ENCODE results near the gene WBP2.

The WBP2 gene

DNA sequence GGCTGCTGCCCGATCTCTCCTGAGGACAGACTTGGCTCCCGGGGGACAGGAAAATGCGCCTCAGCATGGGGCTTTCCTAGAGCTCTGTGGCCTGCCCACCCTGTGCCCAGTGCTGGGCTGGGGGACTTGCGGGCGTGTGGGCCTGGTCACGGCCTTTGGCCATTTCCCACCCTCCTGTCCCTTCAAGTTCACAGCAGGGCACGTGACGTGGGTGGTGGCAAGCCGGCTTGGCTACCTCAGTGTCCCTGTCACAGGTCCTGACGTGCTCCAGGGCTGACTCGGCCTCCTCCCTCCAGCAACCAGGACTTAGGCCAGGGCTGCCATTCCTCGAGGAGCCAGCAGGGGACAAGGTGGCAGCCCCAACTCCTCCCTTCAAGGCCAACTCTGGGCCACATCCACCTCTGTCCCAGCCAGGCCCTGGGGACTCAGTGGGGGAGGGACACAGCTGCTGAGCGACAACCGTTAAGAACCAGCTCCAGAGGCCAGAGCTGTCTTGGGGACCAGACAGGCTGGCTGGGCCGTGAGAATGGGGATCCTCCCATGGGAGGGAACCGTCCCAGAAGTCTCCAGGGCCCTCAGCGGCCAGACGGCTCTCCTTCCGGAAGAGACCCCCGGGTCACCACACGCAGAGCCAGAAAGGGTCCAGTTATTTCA is 9.9 kb downstream of the WBP2 start:
- peak; percentile 91 for DNase-seq (ENCODE audit: low spot score)

DNA sequence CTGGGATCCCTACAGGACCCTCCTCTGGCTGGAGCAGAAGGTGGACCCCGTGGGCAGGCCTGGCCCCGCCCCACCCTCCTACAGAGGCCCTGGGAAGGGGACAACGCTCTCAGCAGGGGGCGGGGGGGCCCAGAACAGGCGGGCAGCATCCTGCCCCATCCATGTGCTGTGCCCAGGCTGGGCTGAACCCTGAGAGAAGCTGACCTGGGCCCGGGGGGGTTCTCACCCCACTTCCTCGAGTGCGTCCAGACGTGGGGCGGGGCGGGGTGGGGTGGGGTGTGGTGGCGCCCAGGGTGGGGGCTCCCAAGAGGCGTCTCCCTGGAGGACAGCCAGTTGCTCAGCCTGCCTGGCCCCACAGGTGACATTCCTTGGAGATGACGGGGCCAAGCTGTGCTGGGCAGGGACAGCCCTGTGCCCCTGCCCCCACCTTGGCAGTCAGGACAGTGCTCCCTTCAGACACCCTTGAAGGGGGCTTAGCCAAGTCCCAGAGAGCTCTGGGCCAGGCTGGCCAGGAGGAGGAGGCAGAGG is 10.5 kb downstream of the WBP2 start:
- DNase-seq (ENCODE audit: low spot score), result peak; percentile 74

DNA sequence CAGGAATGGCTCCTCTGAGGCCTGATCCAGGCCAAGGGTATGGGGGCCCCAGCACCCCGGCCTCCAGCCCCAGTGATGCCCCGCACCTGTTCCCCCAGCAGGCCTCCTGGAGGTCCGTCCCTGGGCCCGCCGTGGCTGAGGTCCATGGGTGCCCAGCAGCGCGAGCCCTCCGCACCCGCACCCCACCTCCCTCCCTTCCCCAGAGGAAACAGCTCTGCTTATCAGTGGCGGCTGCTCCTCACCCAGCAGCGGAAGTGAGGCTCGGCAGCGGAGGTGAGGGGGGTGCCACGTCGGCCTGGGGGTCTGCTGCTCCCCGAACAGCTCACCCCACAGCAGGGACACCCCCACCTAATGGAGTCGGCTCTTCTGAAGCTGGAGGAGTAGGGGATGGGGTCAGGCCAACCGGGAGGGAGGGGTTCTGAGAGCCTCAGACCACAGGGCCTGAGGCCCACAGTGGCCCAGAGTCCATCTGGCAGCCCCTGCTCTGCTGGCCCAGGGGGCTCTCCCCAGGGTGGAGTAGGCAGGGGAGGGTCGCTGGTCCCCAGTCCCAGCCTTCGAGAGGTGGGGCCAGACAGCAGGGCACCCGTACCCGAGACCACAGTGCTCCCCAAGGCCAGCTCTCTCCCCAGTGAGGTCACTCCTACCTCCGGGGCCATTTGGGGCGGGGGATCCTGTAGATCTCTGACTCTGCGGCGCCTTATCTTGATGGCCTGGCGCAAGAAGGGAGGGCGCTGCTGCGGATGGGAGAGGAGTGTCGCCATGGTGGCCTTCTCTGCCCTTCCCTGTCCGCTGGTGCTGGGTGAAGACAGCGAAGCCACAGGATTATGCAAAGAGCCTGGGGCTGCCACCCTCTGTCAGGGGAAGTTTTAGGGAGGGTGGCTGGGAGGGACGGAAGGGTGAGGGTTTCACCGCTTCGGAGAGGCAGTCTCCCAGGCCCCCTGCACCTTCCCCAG is 11.3 kb downstream of the WBP2 start, which contains the start of gene UNC13D:
UNC13D (minus strand) TSS at position 828 of the 953 bp plus-strand sequence; CDS start at position 761, 67 bp downstream.
- DNase-seq (ENCODE audit: low spot score), result peak; percentile 6

DNA sequence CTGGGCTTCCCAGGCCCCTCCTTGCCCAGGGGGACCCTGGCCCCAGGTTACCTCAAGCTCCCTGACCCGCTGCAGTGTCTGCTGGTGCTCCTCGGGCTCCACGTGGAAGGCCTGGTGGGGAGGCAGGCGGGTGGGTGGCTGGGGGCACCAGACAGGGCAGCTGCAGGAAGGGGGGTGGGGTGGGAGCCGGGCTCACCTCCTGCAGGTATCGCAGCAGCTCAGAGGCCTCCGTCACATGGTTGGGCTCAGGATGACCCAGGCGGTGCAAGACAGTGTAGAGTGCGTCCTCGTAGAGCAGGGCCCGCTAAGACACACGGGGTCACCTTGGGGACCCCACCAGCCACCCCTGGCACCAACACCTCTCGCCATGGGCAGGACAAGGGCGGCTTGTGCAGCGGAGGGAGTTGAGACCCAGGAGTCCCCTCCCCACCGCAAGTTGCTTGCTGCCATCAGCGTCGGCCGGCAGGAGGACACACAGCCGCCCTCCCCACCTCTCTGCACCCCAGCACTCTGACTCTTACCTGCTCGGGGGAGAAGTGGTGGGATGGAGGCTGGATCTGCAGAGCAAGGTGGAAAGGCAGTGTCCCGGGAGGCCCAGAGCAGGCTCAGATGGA is 12.1 kb downstream of the WBP2 start:
- no peak for DNase-seq (ENCODE audit: low spot score)

DNA sequence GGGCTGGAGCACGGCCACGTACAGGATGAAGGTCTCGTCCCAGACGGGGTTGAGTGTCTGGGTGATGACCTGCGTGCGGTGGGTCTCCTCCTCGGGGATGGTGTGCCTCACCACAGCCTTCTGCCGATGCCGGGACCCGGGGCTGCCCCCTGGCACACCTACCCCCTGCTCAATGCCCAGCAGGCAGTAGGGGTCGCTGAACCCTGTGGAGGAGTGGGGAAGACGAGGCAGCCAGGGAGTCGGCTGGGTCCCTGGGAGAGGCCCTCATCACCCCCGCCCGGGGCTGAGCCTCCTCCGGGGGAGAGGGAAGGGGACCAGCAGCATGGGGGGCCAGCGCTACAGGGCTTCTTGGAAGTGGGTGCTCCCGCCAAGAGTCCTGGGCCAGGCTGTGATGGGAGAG is 12.7 kb downstream of the WBP2 start:
- no peak for DNase-seq (ENCODE audit: low spot score)

DNA sequence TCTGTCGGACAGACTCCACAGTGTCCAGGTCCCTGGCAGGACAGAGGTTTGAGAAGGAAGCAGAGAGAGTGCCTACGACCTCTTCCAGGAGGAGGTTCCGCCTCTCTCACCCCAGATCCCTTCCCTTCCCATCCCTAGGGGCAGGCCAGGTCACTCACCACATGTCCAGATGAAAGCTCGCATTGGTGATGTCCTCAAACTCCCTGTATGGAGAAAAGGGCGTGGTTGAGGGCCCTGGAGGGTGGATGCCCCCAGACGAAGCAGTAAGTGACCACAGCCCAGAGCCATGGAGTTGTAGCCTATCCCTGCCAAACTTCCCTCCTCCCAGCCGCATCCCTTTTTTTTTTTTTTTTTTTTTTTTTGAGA is 14.4 kb downstream of the WBP2 start:
- DNase-seq (ENCODE audit: low spot score), result no peak

DNA sequence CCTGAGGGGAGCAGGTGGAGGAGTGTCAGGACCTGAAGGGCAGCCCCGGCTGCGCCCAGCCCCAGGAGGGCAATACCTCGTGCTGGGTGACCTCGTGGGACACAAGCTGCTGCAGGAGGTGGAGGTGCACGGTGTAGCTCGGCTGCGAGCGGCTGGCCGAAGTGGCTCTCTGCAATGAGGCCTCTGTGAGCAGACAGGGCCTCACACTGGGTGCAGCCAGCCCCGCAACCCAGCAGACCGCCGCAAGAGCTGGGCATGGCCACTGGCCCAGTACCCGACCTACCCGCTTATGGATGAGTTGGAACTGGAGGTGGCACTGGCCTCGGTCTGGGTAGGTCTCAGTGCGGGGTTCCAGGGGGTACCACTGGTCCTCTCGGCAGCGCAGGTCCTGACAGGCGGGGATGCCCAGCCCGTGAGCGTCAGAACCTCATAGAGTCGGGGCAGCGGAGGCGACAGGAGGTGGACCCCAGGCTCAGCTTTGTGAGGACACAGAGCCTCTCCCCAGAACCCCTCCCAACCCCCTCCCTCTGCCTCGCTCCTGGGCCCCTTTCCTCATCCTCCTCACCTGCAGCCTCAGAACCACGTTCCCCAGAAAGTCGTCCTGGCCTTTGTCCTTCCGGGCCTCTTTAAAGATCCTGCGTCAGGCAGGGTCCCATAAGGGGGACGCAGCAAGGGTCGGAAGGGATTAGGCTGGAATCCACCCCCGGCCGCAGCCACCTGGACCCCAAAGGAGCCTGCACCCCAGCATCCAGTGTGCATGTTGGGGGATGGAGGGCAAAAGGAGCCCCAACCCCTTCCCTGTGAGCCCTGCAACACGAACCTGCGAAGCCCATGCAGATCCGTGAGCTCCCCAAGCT is 15.0 kb downstream of the WBP2 start:
- no peak for DNase-seq (ENCODE audit: low spot score)

DNA sequence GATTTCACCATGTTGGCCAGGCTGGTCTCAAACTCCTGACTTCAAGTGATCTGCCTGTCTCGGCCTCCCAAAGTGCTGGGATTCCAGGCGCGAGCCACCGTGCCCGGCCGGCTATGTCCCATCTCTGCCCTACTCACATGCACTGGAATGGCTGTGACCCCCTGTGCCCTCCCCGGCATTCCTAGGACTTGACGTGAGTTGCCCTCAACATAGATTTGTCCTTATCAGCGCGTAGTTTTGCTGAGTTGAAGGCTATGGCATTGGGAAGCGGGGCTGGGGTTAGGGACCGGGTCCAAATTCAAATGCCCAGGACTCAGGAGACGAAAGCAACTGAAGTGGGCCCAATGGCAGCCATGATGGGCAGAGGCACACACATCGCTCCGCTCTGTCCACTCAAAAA is 16.7 kb downstream of the WBP2 start:
- DNase-seq (ENCODE audit: low spot score), result no peak

DNA sequence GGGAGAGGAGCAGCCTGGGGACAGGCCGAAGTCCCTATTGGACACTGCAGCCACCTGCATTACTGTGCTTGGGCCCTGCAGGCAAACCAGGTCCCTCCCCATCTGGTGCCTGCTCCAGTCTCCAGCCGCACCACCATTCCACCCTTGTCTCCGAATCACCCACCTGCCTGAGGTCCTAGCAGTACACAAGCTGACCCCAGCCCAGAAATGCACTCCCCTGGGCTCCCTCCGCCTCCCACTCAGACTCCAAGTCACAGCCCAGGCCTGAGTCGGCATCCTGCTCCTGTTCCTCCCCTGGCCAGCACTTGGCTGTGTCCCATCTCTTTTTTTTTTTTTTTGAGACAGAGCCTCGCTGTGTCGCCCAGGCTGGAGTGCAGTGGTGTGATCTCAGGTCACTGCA is 17.2 kb downstream of the WBP2 start:
- DNase-seq (ENCODE audit: low spot score), result no peak

DNA sequence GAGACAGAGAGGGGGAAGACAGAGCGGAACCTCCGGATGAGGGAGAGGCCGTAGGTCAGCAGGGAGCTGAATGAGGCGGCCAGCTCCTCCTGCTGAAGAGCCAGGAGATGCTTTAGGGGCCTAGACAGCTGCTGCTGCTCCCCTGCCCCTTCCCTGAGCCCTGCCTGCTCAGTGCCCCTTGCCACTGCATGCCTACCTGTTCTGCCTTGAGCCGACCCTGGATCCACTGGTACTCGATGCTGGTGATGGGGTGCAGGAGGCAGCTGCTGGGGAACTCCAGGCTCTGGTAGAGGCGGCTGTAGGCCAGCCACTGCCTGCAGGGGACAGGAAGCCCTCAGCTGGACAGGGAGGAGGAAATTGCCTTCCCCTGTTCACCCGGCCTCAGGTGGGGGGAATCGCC is 18.5 kb downstream of the WBP2 start:
- no peak for DNase-seq (ENCODE audit: low spot score)

DNA sequence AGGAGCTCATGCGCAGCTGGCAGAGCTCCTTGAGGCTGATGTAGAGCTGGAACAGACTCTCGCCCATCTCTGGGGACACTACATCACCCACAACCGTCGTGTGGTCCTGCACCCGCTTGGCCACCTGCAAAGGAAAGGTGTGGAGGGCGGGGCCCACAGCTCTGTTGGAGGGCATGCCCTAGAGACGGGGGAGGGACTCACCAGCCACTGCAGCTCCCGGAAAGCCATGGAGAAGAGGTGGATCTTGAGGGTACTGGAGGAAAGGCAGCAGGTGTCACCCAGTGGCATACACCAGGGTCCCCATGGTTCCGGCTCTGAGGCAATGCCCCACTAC is 19.5 kb downstream of the WBP2 start:
- no peak for DNase-seq (ENCODE audit: low spot score)

DNA sequence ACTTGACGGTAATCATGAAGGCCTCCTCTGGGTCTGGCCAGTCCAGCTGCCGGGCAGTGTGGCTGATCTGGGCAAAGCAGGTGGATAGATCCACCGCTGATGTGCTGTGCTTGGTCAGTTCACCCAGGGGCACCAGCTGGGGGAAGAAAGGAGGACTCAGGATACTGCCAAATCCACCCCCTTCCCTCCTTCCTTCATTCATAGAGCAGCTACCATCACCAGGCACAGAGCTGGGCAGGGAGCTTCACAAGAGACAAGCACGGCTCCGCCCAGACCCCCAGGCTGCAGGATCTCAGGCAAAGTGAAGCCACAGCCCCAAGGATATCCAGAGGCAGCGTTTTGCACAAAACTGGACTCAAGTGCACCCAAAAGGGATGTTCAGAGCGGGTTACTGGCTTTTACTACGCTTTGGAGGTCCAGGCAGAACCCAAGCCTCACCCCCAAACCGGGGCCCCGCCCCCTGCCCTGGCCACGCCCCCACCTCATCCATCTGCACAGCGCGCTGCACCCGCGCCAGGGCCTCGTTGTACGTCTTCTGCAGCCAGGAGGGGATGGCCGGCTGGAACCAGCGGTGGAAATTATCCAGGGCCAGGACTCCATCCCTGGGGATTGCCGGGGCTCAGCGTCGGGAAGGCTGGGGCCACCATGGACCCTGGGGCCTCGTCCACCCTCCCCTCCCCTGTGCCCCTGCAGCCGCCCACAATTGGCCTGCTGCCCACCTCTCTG is 20.0 kb downstream of the WBP2 start:
- peak; percentile 82 for DNase-seq (ENCODE audit: low spot score)

DNA sequence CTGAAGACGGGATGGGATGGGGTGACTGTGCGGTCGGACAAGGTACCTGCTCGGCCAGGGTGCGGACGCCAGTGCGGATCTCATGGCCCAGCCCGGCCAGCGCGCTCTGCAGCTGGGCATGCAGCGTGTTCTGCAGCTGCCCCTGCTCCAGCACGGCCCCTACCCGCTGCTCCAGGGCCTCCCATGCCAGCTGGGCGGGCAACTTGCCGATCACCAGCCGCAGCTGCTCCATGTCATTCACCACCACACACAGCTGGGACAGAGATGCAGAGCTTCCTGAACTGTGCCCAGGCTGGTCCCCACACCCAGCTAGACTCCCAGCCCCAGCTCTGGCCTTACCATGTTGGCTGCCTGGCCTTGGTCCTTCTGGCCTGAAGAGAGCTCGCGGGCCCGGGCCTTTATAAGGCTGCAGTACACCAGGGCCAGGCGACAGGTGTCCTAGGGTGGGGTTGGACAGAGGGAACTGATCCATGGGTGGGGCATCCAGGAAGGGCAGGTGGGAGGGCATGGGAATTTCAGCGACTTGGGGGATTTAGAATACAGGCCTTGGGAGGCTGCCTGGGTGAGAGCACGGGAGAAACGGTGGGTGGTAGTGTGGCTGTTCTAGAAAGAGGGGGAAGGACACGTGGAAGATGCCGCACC is 20.7 kb downstream of the WBP2 start:
- DNase-seq (ENCODE audit: low spot score), result no peak

DNA sequence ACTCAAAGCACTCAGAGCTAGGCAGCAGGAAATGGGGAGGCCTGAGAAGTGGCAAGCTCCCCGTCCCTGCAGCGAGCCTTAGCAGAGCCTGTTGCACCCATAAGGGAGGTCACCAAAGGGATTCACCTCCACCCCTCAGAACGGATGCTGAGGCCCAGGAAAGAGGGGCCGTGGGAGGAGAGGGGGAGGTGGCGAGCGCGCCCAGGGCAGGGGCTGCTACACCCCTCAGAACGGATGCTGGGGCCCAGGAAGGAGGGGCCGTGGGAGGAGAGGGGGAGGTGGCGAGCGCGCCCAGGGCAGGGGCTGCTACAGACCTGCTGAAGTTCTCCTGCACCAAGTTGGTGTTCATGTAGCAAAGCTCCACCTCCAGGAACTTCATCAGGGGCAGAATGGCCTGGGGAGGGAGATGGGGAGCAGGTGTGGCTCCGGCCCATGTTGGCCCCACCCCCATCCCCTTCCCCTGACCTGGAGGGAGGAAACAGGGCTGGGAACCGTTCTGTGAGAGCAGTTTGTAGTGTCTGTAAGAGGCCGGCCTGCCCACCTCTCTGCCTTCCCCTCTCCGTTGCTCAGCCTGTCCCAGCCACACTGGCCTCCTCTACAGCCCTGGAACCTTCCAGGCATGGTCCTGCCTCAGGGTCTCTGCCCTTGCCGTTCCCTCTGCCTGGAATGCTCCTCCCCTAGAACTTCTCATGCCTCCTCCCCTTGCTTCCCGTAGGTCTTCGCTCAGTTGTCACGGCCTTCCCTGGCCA is 22.3 kb downstream of the WBP2 start:
- DNase-seq (ENCODE audit: low spot score), result peak; percentile 78

DNA sequence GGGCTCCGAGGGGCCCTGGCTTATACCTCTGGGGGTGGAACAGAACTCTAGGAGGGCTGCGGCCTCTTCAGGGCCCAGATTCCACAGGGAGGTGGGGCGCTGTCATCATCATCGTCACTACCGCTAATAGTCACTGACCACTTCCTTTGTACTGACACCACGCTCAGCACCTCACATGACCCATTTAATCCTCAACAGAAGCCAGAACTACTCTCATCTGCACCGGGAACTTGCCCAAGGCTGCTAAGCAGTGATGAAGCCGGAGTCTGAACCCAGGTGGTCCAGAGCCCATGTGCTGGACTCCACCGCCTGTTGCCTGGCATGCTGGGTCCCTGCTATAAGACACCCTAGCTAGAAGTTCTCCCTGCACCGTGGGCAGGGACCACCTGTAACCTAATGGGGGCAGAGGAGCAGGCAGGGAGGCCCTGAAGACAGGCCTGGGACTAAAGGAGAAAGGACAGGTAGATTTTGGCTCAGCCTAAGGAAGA is 22.9 kb downstream of the WBP2 start:
- DNase-seq (ENCODE audit: low spot score), result no peak

DNA sequence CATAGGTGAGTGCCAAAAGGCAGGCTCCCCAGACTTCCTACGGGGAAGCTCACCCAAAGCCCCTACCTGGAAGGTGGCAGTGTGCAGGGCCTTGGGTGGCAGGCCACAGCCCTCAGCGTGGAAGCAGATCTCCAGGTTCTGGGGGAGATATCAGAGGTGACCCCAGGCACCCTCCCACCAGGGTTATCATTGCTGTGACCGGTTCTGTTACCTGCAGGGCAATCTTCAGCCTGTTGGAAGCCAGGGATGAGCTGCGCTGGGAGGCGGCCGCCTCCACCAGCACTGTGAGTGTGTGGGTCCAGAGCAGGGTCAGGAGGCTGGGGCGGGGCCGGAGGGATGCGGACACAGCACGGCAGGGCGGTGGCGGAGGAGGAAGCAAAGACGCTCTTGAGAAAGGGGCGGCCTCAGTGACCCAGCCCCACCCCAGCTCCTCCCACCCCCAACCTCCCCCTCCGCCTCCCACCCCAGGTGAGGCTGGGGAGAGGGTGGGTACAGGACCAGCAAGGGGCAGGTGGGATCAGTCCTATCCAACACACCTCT is 24.0 kb downstream of the WBP2 start:
- DNase-seq (ENCODE audit: low spot score), result no peak

DNA sequence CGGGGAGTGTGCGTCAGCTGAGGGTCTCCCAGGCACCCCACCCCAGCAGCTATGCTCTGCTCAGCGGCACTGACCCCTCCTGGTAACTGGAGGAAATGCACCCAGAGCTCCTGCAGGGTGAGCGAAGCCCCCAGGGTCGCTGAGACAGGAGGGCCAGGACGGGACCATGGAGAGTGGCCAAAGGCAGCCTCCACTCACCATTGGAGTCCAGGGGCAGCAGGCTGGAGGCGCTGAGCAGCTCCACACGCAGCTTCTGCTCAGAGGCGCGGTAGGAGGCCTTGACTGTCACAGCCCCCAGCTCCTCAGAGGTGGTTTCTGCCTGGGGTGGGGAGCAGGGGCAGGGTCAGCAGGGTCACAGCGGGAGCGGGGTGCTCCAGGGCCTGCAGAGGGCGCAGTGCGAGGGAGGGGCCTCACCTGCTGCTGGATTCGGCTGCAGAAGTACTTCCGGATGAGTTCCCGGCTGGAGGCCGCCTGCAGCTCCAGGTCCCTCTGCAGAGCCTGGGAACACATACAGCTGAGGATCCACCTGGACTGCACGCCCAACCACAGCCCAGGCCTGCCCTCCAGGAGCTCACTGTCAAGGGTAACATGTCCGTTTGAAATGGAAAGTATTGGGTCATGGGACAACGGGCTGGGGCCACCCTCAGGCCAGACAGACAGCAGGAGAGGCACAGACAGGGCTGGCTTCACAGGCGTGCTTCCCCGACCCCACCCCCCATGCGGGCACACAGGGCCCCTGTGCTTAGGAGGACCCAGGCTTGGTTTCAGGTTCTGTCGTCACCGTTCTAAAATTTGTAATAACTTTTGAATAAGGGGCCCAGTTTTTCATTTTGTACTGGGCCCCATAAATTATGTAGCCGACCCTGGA is 24.7 kb downstream of the WBP2 start:
- peak; percentile 82 for DNase-seq (ENCODE audit: low spot score)

DNA sequence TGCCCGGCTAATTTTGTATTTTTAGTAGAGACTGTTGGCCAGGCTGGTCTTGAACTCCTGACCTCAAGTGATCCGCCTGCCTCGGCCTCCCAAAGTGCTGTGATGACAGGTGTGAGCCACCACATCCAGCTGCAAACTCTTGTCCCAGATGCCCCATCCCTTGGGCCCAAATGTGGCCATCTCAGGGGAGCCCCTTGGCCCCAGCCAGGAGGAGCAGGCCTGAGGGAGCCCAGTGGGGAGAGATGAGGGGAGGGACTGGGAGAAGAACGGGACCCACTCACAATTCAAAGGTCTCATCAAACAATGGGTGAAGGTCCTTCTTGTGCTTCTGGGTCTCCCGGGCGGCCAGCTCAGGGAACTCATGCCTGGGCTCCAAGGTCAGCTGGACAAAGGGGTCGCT is 25.4 kb downstream of the WBP2 start:
- DNase-seq (ENCODE audit: low spot score), result no peak

DNA sequence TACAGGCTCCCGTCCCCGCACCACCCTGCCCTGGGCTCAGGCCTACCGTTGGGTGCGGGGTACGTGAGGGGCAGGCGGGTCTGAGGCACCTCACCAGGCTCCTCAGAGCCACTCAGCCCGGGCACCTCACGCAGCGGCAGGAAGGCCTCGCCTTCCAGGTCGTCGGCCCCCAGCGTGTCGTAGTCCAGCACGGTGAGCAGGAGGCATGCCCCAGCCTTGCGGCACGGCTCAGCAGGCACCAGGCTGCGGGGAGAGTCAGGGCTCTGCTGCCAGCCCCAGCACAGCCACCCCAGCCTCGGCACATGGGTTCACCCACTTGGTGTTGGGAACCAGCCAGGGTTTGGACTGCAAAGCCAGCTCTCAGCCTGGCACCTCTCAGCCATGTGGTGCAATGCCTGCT is 26.4 kb downstream of the WBP2 start:
- no peak for DNase-seq (ENCODE audit: low spot score)
